SJCRH30 (cell line): Measurements from ENCODE around the gene BICD2. TPM values are rescaled to one million over a fixed set of nuclear protein-coding genes. Genes with fewer than 3 reads are reported as not detected.
"Not testable (repeated sequence)": the region's sequence is repeated elsewhere in the genome, so short reads cannot be mapped to it uniquely, and the experiment has no call there.

Experiments
- DNase-seq, 2 experiments: peaks; one replicate each; pipeline ENCODE4 v3.0.0-alpha.2; 2015 to 2020
- H3K27ac ChIP-seq: fragments of 250-450 bp; sonication (Bioruptor Pico); 2 replicates; pipeline ENCODE4 v1.5.1; 2020; ENCODE audit warnings: mild to moderate bottlenecking, moderate library complexity
- H3K27me3 ChIP-seq: fragments of 250-450 bp; sonication (Bioruptor Pico); 2 replicates; pipeline ENCODE4 v1.5.1; 2020; ENCODE audit warnings: mild to moderate bottlenecking, moderate library complexity
- H3K36me3 ChIP-seq: fragments of 250-450 bp; sonication (Bioruptor Pico); 2 replicates; pipeline ENCODE4 v1.5.1; 2020; ENCODE audit warnings: mild to moderate bottlenecking, moderate library complexity
- H3K4me1 ChIP-seq: fragments of 250-450 bp; sonication (Bioruptor Pico); 2 replicates; pipeline ENCODE4 v1.5.1; 2020; ENCODE audit warnings: mild to moderate bottlenecking, moderate library complexity
- H3K4me3 ChIP-seq: fragments of 250-450 bp; sonication (Bioruptor Pico); 2 replicates; pipeline ENCODE4 v1.5.1; 2020; ENCODE audit warnings: mild to moderate bottlenecking, moderate library complexity
- H3K9me3 ChIP-seq: fragments of 250-450 bp; sonication (Bioruptor Pico); replicated peaks from 2 replicates; pipeline ENCODE4 v1.5.1; 2020; ENCODE audit warnings: mild to moderate bottlenecking, moderate library complexity
- total RNA-seq: library from RNA; depleted of rRNA; stranded (reverse); fragments of >200 nt; shearing (Covaris generic); gene quantifications from 2 replicates; pipeline ENCODE4 v1.2.3, GENCODE V29; 2014; rRNA removed

BICD2 gene
- total RNA-seq = 64.6 and 65.1 TPM in 2 replicates

DNA sequence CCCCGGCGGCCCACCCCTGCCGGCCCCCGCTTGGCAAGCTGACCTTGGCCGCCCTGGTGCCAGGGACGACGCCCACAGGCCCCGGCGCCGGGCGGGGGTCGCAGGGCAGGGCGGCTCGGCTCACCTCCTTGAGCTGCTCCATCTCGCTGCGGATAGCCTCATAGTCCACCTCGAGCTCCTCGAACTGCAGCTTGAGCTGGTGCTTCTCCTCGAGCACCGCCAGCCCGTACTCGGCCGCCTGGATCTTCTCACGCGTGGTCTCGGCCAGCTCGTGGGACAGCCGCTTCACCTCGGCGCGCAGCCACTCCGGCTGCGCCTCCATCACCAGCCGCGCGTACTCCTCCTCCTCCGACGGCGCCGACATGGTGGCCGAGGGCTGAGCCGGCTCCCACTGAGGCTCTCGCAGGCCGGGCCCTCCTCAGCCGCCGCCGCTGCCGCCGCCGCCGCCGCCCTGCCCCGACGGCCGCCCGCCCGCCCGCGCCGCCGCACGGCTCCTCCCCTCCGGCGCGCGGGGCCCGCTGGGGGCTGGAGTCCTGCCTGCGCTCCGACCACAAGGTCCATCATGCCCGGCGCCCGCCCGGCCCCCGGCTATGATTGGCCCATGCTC, at the start of gene BICD2:
BICD2 (minus strand) TSS at position 453 of the 607 bp plus-strand sequence; CDS start at position 364, 89 bp downstream.
- H3K27me3 ChIP-seq = no peaks in the 10 kb centered on the region
- H3K4me1 ChIP-seq = peaks cover 4% of the 10 kb centered on the region; the same call in 1 of the 2 replicates
- peak within 1 kb of the TSS; percentile 78 for H3K4me3 ChIP-seq
- H3K27ac ChIP-seq = peak within 1 kb of the TSS; percentile 96
- H3K9me3 ChIP-seq = no peaks in the 10 kb centered on the region
- no peak for DNase-seq
- H3K36me3 ChIP-seq = no peaks in the 10 kb centered on the region

DNA sequence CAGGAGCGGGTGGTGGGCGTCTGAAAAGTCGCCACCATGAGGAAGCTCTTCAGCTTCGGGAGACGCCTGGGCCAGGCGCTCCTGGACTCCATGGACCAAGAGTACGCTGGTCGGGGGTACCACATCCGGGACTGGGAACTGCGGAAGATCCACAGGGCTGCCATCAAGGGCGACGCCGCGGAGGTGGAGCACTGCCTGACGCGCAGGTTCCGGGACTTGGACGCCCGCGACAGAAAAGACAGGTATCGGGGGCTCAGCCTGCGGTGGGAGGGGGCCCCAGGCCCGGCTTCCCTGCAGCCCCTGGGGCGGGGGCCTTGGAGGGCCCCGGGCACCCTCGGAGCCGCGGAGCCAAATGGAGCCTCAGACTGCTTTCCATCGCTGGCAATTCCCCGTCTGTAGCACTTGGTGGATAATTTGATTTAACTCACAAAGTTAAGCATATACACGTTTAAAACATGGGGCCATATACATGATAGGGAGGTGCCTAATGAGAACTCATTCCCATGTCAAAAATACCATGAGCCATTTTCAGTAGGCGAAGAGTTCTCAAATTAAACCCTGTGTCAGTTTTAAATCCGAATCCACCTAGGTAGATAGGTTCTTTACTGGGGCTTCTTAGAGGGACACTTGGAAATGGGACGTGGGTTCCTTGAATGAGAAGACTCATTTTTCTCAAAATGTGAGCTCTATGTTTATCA, 45.1 kb upstream of the BICD2 start:
- DNase-seq, H3K4me3 ChIP-seq, H3K4me1 ChIP-seq, H3K36me3 ChIP-seq, H3K9me3 ChIP-seq, H3K27ac ChIP-seq, H3K27me3 ChIP-seq: not testable (repeated sequence)

GRCh38 chr9:92808726-92809451, 44.3 kb upstream of the BICD2 start:
- no peak overlapping the region for H3K4me3 ChIP-seq
- H3K27ac ChIP-seq = no peak overlapping the region
- H3K9me3 ChIP-seq = 0 out of 2 replicates have a peak, but pooled peaks cover 3% of the 10 kb centered on the region
- H3K36me3 ChIP-seq = no peaks in the 10 kb centered on the region
- H3K4me1 ChIP-seq = no peaks in the 10 kb centered on the region
- DNase-seq = no peak
- H3K27me3 ChIP-seq = no peaks in the 10 kb centered on the region

- DNase-seq = peak; percentile 51 to 60
- Histone ChIP-seq H3K4me3 (no peak overlapping the region), H3K4me1 (no peaks in the 10 kb centered on the region), H3K9me3 (0 out of 2 replicates have a peak, but pooled peaks cover 3% of the 10 kb centered on the region), H3K36me3 (no peaks in the 10 kb centered on the region), H3K27ac (no peak overlapping the region), H3K27me3 (no peaks in the 10 kb centered on the region)
Measured at GRCh38 chr9:92807757-92808725, 43.4 kb upstream of the BICD2 start.

GRCh38 chr9:92807031-92807756, 42.6 kb upstream of the BICD2 start:
- H3K27me3 ChIP-seq = no peaks in the 10 kb centered on the region
- H3K4me3 ChIP-seq = no peak overlapping the region
- DNase-seq = no peak
- H3K4me1 ChIP-seq = no peaks in the 10 kb centered on the region
- 0 out of 2 replicates have a peak, but pooled peaks cover 3% of the 10 kb centered on the region for H3K9me3 ChIP-seq
- H3K27ac ChIP-seq = no peak overlapping the region
- no peaks in the 10 kb centered on the region for H3K36me3 ChIP-seq

GRCh38 chr9:92804727-92805126, 40.1 kb upstream of the BICD2 start:
- no peaks in the 10 kb centered on the region for H3K4me1 ChIP-seq
- H3K9me3 ChIP-seq = no peaks in the 10 kb centered on the region
- no peaks in the 10 kb centered on the region for H3K27me3 ChIP-seq
- no peaks in the 10 kb centered on the region for H3K36me3 ChIP-seq
- no peak for DNase-seq
- no peak overlapping the region for H3K4me3 ChIP-seq
- H3K27ac ChIP-seq = no peak overlapping the region

DNA sequence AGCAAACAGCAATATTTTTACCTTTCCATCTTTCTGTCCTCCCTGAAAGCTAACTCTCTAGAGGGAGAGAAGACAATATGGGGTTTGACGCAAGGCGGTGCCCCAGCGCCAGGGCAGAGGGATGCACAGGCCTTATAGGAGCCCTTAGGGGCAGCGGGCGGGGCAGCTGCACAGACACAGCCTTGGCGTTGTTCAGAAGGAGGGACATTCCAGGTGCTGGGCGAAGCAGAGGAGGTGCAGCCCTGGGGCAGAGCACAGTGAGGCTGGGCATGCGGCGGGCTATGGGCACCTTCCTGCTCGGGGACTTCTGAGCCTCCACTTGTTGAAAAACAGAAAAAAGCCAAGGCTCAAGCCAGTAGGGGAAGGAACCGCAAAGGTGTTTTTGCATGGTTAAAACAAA, 33.7 kb upstream of the BICD2 start:
- no peak for DNase-seq

DNA sequence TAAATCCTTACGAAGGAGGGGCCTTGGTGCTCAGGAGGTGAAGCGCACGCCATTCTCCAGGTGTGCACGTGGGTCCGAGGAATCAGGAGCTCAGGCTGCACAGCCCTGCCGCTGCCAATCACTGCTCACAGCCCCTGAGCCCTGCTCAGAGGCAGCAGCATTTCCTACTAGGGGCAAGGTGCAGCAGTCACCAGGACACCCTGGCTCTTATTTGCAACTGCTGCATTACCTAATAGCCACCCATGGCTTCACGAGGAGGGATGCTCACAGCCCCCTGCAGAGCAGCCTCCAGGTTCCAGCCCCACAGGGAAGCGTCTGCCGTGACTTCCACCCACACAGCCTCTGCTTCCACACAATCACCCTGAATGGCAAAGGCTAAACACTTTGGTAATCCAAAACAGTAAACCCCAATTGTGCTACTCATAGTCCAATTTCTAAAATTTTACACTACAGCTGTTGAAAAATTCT, 31.7 kb upstream of the BICD2 start:
- not testable (repeated sequence) for H3K27me3 ChIP-seq, H3K4me3 ChIP-seq, H3K9me3 ChIP-seq, H3K4me1 ChIP-seq, DNase-seq, H3K36me3 ChIP-seq, H3K27ac ChIP-seq

More for the DNA sequence above, 33.7 kb upstream of the BICD2 start:
- Histone ChIP-seq H3K4me1 (no peaks in the 10 kb centered on the region), H3K9me3 (no peaks in the 10 kb centered on the region), H3K36me3 (no peaks in the 10 kb centered on the region), H3K27me3 (no peaks in the 10 kb centered on the region), H3K27ac (no peak overlapping the region), H3K4me3 (no peak overlapping the region)

- Histone ChIP-seq H3K27ac (no peak overlapping the region), H3K36me3 (no peaks in the 10 kb centered on the region), H3K27me3 (no peaks in the 10 kb centered on the region)
Measured at GRCh38 chr9:92795598-92796336, 31.1 kb upstream of the BICD2 start.

DNA sequence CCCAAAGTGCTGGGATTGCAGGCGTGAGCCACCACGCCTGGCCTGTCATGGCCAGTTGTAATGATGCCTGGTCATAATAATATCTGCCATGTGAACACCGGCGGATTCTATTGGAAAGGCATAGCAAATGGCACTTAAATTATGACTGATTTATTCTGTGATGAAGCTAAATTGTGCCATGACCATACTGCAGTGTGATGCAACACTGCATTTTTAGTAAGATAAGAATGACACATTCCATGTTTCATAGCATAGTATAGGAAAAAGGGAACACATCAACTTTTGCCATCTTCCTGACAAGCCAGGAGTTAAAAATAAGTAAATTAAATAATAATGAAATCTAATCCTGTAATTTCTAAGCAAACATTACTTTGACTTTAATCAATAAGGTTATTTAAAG, 30.4 kb upstream of the BICD2 start:
- no peak overlapping the region for H3K27ac ChIP-seq
- DNase-seq = no peak
- H3K27me3 ChIP-seq = no peaks in the 10 kb centered on the region
- H3K4me1 ChIP-seq = no peaks in the 10 kb centered on the region
- H3K9me3 ChIP-seq = no peaks in the 10 kb centered on the region
- H3K4me3 ChIP-seq = no peak overlapping the region
- no peaks in the 10 kb centered on the region for H3K36me3 ChIP-seq

More at GRCh38 chr9:92795598-92796336, 31.1 kb upstream of the BICD2 start:
- Histone ChIP-seq H3K4me3 (no peak overlapping the region), H3K9me3 (no peaks in the 10 kb centered on the region), H3K4me1 (no peaks in the 10 kb centered on the region)
- no peak for DNase-seq

- Histone ChIP-seq H3K4me3 (no peak overlapping the region), H3K36me3 (no peaks in the 10 kb centered on the region), H3K9me3 (no peaks in the 10 kb centered on the region), H3K4me1 (no peaks in the 10 kb centered on the region), H3K27ac (no peak overlapping the region), H3K27me3 (no peaks in the 10 kb centered on the region)
- no peak for DNase-seq
Measured at GRCh38 chr9:92794426-92794825, 29.8 kb upstream of the BICD2 start.

DNA sequence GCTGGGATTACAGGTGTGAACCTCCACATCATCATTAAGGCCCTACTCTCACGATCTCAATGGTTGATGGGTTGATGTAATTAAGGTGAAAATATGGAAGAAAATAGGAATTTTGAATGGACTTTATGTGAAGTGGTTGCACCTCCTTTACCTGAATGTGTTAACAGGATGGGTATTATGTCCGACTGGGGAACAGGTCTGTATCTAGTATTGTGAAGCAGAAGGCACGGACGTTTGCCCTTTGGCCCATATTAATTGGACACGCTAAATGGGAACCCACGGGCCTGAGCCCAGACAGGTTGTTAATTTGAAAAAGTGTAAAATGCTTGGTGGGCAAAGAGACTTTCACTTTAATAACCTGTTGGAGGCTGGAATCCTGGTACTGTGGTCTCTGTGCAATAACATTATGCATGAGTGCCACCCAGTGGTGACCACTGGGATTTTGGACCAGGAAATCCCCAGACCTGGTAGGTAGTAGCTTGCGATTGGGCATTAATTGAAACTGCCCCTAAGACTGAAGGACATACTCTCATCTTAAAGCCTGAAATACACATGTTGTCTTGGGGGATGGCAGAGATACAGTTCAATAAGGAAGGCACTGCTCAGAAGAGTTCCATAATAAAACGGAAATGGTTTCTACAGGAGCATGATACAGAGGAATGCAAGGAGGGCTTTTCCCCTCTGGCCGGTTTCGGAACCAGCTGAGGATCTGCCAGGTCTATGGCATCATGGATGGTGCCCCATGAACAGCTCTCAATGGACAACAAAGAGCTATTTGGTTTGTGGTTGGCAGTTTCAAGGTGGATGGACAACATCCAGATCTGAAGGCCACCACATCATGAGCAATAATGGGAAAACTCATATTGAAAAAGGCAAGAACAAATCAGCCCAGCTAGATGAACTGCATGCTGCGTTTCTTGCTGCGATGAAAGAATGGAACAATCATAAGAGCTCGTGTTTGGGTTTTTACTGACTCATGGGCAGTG, 26.2 kb upstream of the BICD2 start:
- H3K27ac ChIP-seq = no peak overlapping the region
- H3K9me3 ChIP-seq = no peaks in the 10 kb centered on the region
- no peaks in the 10 kb centered on the region for H3K4me1 ChIP-seq
- peak; percentile 67 to 89 for DNase-seq
- no peaks in the 10 kb centered on the region for H3K27me3 ChIP-seq
- H3K4me3 ChIP-seq = no peak overlapping the region
- H3K36me3 ChIP-seq = no peaks in the 10 kb centered on the region
